Lung microvascular endothelial cell (primary cell): ENCODE measurements around the gene OGFOD1. TPM values are rescaled to one million over a fixed set of nuclear protein-coding genes. Genes with fewer than 3 reads are reported as not detected.

Source experiments
- DNase-seq, 2 donors: peaks; one replicate each; pipeline versions ENCODE4 v3.0.0 to v3.0.0-alpha.2; 2010; ENCODE audit warnings: low read depth in 2 of 2
- total RNA-seq: library from RNA; depleted of rRNA; stranded (reverse); fragments of >200 nt; gene quantifications from 2 replicates; pipeline ENCODE4 v1.2.1, GENCODE V29; 2014

Gene OGFOD1
- total RNA-seq, 1 donor from 2014 or later: 25.2 TPM

DNA sequence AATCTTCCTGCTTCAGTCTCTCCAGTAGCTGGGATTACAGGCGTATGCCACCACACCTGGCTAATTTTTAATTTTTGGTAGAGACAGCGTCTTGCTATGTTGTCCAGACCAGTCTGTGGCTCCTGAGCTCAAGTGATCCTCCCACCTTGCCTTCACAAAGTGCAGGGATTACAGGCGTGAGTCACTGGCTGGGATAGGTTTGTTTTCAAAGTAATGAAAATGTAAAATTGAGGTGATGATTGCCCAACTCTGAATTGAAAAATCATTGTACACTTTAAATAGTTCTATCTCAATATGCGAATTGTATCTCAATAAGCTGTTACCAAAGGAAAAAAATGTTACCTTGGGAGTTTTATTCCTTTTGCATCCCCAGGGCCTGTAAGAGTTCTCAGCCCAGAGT is 24.8 kb upstream of the OGFOD1 start:
- no peak for DNase-seq

DNA sequence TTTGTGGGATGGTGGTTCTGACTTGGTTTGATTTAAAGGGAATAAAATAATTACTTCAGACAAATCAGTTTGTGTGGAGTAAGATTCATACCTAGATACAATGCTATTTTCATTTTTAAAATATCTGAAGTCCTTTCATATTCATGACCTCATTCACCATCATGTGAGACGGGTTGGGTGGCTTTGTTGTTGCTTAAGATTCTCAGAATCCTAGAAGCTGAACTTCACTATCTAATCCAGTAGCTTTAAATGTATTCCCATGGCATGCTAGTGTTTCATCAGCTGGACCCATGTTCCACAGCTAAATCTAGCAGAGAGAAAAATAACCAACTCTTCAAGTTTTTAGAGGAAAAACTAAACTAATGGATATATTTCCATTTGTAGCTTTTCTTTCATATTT is 23.3 kb upstream of the OGFOD1 start:
- DNase-seq: no peak

DNA sequence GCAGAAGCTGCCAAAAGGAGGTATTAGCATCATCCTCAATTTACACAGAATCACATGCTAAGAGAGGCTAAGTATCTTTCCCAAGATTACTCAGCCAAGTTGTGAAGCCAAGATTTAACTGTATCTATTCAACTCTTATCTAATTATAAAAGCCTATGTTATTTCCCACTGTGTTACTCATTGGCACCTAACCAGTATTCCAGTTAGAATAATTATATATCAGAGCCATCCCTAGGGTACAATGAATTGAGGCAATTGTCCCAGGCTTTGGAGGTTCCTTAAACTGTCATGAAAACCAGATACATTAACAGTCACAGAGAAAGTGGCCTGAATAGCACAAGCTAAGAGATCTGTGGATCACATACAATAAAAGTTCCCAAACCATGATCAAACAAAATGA is 15.1 kb upstream of the OGFOD1 start:
- DNase-seq: no peak

DNA sequence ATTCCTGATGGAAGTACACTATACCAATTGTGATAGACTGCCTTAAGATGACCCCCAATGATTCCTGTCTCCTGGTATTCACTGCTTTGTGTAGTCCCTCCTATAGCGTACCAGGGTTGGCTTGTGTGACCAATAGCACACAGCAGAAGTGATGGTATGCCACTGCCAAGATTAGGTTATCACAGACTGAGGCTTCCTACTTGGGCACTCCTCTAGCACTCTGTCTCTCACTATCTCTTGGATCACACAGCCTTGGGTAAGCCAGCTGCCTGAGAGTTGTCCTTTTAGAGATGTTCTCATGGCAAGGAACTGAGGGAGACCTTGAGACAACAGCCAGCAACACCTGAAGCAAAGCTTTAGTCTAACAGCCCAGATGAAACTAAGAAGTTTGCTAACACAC is 13.3 kb upstream of the OGFOD1 start:
- no peak for DNase-seq

DNA sequence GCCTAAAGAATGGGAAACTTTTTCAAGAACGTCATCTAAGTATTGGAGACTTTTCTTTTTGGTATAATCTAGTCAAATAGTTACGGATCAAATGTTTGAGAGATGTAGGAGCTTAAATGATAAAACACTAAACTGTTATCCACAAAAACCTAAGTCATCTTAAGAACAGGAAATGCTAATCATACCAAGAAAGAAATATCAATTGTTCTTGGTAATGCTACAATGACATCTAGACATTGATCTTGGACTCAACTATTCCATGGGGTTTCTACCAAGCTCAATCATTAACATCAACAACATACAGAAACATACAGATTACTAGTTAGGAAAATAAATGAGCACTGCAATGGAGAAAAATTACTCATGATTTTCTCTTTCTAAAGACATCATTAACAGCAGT is 4.1 kb upstream of the OGFOD1 start:
- peak in 1 of 2 donors; percentile 10 for DNase-seq

DNA sequence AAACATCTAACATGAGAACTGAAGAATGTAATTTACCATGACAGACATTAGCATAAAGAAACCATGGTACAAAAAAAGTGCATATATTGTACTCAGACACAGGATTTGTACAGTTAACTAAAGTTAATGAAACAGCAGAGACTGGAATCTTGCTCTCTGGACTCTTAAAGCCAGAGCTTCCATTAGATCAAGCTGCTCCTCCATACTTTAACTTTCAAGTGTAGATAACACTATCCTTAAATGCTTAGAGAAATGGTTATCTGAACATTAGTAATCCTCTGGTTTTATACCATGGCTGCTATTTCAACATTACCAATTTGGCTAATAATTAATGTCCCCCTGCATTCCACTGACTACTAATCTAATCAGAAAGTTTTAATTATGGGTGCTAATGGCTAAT is 3.3 kb upstream of the OGFOD1 start:
- DNase-seq: no peak

DNA sequence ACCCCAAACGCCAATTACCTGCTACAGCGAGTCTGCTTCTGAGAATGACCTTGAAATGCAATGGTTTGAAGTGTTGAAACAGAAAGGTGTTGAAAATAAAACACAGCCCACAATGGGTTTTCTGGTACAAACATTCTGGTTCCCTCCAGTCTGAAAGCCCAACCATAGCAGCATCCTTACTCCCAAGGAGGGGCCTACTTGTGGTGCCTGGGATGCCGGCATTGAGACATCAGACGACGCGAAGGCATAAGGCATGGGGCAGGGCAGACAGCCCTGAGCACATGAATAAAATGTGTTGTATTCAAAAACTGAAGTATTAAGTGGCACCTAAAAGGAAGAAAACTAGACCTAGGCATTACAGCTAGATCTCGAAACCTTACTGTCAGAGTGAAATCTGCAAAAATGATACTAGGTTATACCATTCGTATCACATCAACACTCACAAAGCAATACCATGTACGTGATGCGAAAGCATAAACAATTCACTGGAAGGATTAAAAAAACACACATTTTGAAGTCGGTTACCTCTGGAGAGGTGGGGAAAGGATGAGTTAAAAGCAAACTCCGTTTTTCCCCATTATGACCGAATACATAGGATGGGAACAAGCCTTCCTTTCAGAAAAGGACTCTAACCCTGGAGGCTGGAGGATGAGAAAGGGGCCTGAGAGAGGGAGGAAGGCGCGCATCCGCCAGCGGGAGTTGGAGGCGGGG is 924 bp upstream of the OGFOD1 start:
- peak in 1 of 2 donors; percentile 10 for DNase-seq

DNA sequence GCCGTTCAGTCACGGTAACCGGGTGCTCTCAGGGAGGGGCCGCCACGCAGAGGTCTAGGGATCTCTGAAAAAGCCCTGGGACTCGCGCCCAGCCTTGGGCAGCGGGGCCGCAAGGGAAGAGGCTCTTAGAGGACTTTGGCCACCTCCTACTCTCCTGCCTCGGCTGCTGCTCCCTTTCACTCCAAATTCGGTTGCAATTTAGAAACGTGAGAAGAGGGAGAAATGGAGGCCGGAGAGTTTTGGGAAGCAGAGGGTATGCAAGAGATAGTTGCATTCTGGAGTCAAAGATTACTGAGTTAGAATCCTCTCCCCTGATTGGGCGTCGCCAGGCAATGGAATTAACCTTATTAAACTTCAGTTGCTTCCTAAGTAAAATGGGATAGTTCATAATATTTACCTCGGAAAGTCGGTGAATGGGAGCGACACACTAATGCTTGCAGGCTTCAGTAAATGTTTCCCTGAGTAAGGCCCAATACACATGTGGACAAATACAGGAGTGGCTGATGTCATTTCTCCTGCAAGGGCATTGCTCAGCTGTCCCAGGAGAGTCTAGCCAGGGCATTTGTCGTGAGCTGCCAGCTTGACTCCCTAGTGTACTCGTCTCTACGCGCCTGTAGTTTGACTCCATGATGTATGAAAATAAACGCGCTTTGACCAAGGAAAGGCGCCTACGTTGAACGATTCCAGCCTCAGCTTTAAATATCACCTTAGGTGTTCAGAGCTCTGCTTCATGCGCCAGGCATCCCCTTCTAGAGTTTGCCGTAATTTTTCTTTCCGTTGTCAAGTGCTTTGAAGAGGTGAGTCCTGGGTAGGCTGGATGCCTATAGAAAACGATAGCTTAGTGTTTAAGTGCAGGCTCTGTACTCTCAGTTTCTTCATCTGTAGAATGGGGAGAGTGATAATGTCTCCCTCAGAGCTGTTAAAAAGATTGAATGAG is 667 bp downstream of the OGFOD1 start:
- DNase-seq: peak; percentile 63

DNA sequence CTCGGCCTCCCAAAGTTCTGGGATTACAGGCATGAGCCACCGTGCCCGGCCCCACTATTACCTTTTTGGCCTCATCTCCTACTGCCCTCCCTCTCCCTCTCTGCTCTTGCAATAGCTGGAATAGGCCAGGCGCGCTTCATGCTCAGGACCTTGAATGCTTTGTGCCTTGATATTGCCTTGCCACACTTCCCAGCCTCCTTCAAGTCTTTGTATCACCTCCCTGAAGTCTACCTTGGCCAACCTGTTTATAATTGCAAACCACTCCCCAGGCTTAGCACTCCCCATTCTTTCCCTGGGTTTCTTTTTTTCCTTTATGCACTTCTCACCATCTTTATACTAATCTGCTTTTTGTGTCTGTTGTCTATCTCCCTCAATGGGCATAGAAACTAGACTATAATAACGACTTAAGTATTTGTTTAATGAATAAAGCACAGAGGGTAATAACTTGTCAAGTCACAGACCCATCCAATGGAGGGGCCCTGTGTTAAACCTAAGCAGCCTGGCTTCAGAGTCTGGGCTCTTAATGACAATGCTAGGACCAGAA is 6.6 kb downstream of the OGFOD1 start:
- no peak for DNase-seq

DNA sequence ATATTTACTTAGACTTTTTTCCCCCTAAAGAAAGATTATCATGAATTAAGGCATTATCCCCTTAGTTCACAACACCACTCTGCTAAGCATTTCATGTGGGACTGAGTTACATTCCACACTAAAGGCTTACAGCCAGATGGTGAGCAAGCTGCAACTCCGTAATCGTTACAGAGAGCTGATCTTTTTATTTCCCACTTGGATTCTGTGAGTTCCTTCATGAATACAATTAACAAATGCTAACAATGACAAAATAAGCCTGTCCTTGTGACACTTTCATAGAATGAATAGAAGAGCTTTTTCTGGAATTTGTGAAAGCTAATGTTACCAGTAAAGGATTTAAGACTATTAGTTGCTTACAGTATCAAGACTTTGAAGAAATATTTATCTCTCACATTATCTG is 8.7 kb downstream of the OGFOD1 start:
- no peak for DNase-seq

DNA sequence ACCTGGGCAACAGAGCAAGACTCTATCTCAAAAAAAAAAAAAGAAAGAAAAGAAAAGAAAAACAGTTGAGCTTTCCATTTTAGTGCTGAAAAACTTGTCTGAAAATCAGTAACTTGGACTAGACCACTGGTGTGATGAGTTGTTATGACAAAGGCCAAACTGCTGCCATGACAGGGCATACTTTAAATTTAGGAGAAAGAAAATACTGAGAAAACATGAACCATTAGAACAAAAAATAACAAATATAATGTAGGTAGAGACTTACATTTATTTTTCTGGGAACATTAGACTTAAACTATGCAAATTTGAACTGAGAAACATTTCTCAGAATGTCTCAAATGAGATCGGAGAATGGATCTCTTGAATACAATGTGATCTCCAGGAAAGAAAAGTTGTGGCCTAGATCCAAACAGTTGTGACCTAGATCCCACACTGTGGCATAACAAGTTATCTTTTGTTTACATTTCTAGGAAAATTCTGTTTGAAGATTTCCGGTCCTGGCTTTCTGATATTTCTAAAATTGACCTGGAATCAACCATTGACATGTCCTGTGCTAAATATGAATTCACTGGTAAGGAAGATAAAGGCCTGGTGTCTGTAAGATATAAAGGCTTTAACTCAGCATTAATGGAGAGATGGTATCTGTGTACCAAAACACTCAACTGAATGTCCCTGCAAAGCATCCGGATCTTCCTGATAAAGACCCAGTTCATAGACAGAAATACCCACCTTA is 10.9 kb downstream of the OGFOD1 start:
- no peak for DNase-seq

DNA sequence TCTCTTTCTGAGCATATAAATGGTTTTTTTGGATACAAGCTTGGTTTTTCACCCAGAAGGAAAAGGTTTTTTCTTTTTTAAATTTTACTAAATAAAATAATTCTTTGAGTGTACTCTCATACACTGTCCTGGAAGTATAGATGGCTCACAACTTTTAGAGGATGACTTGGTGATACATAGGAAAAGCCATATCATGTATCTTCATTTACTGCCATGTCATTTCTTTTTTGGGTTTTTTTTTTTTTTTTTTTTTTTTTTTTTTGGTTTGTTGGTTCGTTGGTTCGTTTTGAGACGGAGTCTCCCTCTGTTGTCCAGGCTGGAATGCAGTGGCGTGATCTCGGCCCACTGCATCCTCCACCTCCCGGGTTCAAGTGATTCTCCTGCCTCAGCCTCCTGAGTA is 11.8 kb downstream of the OGFOD1 start:
- DNase-seq: no peak

DNA sequence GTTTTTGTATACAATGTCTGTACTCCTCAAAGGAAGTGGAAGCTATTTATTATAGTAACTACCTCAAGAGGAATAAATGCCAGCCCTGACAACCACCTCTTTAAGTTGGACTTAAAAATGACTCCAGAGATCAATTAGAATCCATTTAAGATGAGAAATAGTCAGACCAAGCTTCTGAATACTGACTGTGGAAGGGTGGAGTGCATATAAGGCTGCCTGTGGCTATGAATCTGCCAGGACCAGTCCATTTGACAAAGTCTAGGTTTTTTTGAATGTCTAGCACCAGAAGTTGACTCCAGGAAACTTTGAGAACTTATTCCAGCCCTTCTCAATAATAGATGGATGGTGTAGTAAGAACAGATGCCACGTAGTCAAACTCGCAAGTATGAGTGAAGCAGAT is 15.0 kb downstream of the OGFOD1 start:
- DNase-seq: no peak

DNA sequence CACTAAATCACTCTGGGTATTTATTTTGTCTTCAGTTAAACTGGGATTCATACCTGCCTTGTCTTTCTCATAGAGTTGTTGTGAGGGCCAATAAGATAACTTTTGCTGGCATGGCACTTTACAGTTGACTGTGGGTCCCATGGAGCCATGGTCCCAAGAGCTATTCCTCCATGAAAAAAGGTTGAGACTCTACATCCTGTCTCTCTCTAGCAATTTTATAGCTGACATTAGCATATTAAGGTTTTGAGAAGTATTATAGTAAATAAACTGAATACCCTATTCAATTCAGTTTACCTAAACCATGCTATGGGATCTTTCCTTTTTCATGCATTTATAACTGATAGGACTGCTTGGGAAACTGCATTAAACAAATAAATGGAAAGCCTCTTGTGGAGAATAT is 17.4 kb downstream of the OGFOD1 start:
- no peak for DNase-seq

DNA sequence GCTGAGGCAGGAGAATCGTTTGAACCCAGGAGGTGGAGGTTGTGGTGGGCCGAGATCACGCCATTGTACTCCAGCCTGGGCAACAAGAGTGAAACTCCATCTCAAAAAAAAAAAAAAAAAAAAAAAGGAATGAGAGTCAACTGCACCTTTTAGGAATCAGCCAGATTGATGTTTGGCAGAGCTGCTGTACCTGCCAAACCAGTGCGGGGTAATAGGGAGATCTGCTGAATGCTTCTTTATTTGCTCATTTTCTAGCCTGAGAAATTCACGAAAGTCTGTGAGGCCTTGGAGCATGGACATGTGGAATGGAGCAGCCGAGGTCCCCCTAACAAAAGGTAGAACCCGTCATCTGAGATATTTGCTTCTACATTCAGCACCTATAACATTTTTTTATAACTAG is 18.4 kb downstream of the OGFOD1 start:
- DNase-seq: no peak

DNA sequence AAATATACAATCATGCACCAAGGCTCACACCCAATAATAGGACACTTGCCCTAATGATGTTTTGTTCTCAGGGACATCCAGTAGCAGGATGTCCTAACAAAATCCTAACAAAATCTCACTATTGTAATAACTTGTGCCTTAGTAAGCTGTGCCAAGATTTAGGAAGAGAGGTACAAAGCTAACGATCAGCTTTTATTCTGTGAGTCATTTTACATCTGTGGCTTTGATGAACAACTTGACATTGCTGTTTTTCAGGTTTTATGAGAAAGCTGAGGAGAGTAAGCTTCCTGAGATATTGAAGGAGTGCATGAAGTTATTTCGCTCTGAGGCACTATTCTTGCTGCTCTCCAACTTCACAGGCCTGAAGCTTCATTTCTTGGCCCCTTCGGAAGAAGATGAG is 18.9 kb downstream of the OGFOD1 start:
- DNase-seq: no peak

DNA sequence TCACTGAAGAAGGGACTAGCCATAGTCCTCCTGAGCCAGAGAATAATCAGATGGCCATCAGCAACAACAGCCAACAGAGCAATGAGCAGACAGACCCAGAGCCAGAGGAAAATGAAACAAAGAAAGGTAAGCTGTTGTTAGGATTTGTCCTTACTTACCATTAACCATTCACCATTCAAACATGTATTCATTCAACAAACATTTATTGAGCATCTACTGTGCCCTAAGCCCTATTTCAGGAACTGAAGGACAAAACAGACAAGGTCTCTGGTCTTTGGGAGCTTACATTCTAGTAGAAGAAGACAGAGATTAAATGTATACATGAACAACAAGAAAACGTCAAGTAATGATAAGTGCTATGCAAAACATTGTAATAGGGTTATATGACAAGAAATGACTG is 19.3 kb downstream of the OGFOD1 start:
- DNase-seq: no peak

DNA sequence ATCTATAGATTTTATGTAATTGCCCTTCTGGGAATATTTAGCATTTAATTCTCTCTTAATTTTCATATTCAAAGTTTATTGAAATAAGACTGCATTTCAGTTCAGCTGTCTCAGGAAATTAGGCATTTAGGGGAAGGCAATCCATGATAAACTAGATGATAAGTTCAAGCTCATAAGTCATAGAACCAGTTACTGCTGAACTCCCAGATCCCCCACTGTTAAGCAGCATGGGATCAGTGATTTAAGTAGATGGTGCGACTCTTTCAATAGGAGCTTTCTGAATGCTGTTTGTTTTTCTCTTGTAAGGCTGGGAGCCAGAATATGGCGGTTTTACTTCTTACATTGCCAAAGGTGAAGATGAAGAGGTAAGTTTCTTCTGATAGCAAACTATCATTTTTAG is 23.8 kb downstream of the OGFOD1 start:
- no peak for DNase-seq

DNA sequence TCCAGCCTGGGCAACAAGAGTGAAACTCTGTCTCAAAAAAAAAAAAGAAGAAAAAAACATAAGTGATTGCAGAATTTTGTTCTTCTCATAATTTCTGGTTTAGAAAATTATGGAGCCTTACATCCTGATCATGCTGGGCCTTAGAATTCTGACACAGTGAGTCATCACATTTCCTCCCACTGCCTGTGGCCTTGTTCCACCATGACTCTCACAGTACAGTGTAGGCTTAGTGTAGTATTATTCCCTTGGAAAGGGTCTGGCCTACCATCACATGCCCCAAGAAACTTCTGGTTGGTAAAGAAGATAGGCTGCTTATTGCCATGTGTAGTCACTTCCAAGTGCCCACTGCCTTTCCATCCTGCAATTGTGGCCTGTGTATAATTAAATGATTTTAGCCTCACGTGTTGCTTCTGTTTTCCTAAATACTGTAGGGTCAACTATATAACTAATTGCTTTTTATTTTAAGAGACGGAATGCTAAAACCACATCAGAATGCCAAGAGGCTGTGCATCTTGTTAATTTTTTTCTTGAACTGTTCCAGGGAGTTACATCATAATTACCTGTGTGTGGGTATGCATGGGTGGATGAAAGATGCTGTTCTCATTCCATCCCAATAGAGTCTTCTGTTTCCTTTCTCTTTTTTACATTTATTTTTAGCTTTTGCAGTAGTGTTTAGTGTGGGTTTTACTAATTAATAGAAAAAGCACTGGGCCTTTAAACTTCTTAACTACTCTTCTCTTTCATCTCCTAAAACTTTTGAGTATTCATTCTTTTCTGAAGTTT is 25.9 kb downstream of the OGFOD1 start:
- peak; percentile 75 to 88 for DNase-seq

DNA sequence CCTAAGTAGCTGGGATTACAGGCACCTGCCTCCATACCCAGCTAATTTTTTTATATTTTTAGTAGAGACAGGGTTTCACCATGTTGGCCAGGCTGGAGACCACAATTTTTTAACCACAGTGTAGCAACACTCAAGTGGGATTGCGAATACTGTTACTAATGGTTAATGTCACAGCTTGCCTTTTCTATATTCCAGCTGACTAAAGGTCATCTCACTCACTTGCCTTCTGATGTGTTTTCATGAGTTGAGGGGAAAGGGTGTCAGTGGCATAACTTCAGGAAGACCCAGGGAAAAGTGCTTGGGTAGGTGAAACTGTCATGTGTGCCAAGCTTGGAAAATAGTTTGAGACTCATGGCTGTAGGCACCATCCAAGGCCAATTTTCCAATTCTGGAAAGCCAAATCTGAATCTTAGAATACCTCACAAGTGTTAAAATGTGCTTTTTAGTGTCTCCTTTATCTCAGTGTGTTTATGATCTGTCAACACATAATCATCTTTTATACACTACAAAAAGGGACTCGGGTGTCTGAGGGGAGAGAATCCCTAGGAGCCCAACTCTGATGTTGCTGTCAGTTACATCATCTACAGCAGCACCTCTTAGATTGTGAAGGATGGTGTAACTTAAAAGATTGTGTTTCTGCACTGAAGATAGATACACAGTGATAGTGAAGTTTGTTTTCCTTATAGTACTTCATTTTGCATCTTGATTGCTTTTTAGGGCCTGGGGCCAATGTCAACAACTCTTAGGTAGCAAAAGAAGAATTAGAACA is 27.1 kb downstream of the OGFOD1 start:
- no peak for DNase-seq
